HEK293 (cell line): ENCODE measurements around the gene KEL.
"Not testable (repeated sequence)": the region's sequence is repeated elsewhere in the genome, so short reads cannot be mapped to it uniquely, and the experiment has no call there.

Source experiments
- CTCF ChIA-PET: fragments of 350-600 bp; formaldehyde crosslinking; extraction: SDS; loops from one replicate; lab custom pipeline; 2021; ENCODE audit warnings: antibody characterized with exemption; lab: Yijun Ruan, JAX
- POLR2A ChIA-PET: fragments of 300-600 bp; formaldehyde crosslinking; extraction: SDS; loops from one replicate; lab custom pipeline; 2020; ENCODE audit warnings: antibody characterized with exemption, inconsistent platforms; lab: Yijun Ruan, JAX
- H3K27ac ChIP-seq: fragments of 200-500 bp; sonication (Bioruptor generic); 2 replicates; pipeline ENCODE4 v1.5.1; 2014; ENCODE audit warnings: low read depth, low read length, control low read depth, inconsistent platforms; ENCODE audit errors: extremely low read depth
- H3K36me3 ChIP-seq, 2 experiments: fragments of 200-500 bp in 1 of 2; sonication (Bioruptor generic) in 1 of 2; 1 replicate in 1 of 2; 2 replicates in 1 of 2; pipeline ENCODE4 v1.5.1; 2014 to 2017; ENCODE audit warnings: inconsistent platforms in 2 of 2, low read length in 2 of 2; ENCODE audit not compliant: control insufficient read depth in 2 of 2, insufficient read depth in 1 of 2
- H3K4me1 ChIP-seq: fragments of 200-500 bp; sonication (Bioruptor generic); 2 replicates; pipeline ENCODE4 v1.5.1; 2014; ENCODE audit warnings: mild to moderate bottlenecking, low read length, inconsistent platforms; ENCODE audit not compliant: control insufficient read depth, insufficient read depth
- H3K4me3 ChIP-seq: 2 replicates; pipeline ENCODE4 v1.5.1; 2011; ENCODE audit warnings: low read depth, mild to moderate bottlenecking, control low read depth, low read length, moderate library complexity
- H3K9me3 ChIP-seq: fragments of 200-500 bp; sonication (Bioruptor generic); 2 replicates; pipeline ENCODE4 v1.5.1; 2014; ENCODE audit warnings: low read depth, low read length, inconsistent platforms; ENCODE audit not compliant: control insufficient read depth, insufficient read depth
- HOXA7 ChIP-seq: sonication (generic); formaldehyde crosslinking; IDR thresholded peaks from 2 replicates; pipeline ENCODE4 v1.8.1; 2022; ENCODE audit warnings: missing genetic modification reagents, borderline replicate concordance
- KLF10 ChIP-seq: fragments of 450-650 bp; IDR thresholded peaks from 2 replicates; pipeline ENCODE4 v1.5.1; 2018; ENCODE audit warnings: missing biosample characterization, mild to moderate bottlenecking, missing genetic modification characterization
- MZF1 ChIP-seq: fragments of 450-650 bp; formaldehyde crosslinking; IDR thresholded peaks from 2 replicates; pipeline ENCODE4 v1.5.1; 2017; ENCODE audit warnings: missing biosample characterization, missing genetic modification characterization, borderline replicate concordance
- SALL2 ChIP-seq: fragments of 450-650 bp; formaldehyde crosslinking; IDR thresholded peaks from 2 replicates; pipeline ENCODE4 v1.5.0; 2017; ENCODE audit warnings: missing biosample characterization, mild to moderate bottlenecking, missing genetic modification characterization, borderline replicate concordance
- SCRT1 ChIP-seq: fragments of 450-650 bp; formaldehyde crosslinking; IDR thresholded peaks from 2 replicates; pipeline ENCODE4 v1.5.1; 2016; ENCODE audit warnings: missing biosample characterization, missing genetic modification characterization, borderline replicate concordance
- SP7 ChIP-seq: fragments of 450-650 bp; formaldehyde crosslinking; IDR thresholded peaks from 2 replicates; pipeline ENCODE4 v1.5.1; 2016; ENCODE audit warnings: missing biosample characterization, missing genetic modification characterization
- ZBTB48 ChIP-seq: fragments of 450-650 bp; formaldehyde crosslinking; IDR thresholded peaks from 2 replicates; pipeline ENCODE4 v1.5.1; 2016; ENCODE audit warnings: missing biosample characterization, missing genetic modification characterization
- ZBTB8A ChIP-seq: fragments of 450-650 bp; formaldehyde crosslinking; IDR thresholded peaks from 2 replicates; pipeline ENCODE4 v1.5.1; 2016; ENCODE audit warnings: missing biosample characterization, missing genetic modification characterization
- ZNF138 ChIP-seq: fragments of 450-650 bp; formaldehyde crosslinking; IDR thresholded peaks from 2 replicates; pipeline ENCODE4 v1.5.1; 2016; ENCODE audit warnings: missing biosample characterization, missing genetic modification characterization, borderline replicate concordance
- ZNF146 ChIP-seq: fragments of 450-650 bp; formaldehyde crosslinking; IDR thresholded peaks from 2 replicates; pipeline ENCODE4 v1.5.1; 2016; ENCODE audit warnings: missing biosample characterization, missing genetic modification characterization
- ZNF23 ChIP-seq: fragments of 450-650 bp; formaldehyde crosslinking; IDR thresholded peaks from 2 replicates; pipeline ENCODE4 v1.5.1; 2016; ENCODE audit warnings: missing biosample characterization, missing genetic modification characterization, borderline replicate concordance
- ZNF274 ChIP-seq, 2 experiments: fragments of 200-500 bp in 1 of 2; fragments of 450-650 bp in 1 of 2; sonication (Bioruptor generic) in 1 of 2; formaldehyde crosslinking in 1 of 2; IDR thresholded peaks; 2 replicates each; pipeline versions ENCODE4 v1.5.1 to v1.6.1; 2014 to 2016; ENCODE audit warnings: borderline replicate concordance in 1 of 2, inconsistent platforms in 1 of 2, low read length in 1 of 2, missing biosample characterization in 1 of 2, missing genetic modification characterization in 1 of 2
- ZNF341 ChIP-seq: fragments of 450-650 bp; formaldehyde crosslinking; IDR thresholded peaks from 2 replicates; pipeline ENCODE4; 2016; ENCODE audit warnings: low read depth, missing biosample characterization, missing genetic modification characterization
- ZNF654 ChIP-seq: fragments of 450-650 bp; formaldehyde crosslinking; IDR thresholded peaks from 2 replicates; pipeline ENCODE4 v1.5.1; 2016; ENCODE audit warnings: low read depth, missing biosample characterization, missing genetic modification characterization
- ZNF843 ChIP-seq: fragments of 450-650 bp; formaldehyde crosslinking; IDR thresholded peaks from 2 replicates; pipeline ENCODE4 v1.5.1; 2016; ENCODE audit warnings: missing biosample characterization, missing genetic modification characterization
- ZSCAN16 ChIP-seq: fragments of 450-650 bp; formaldehyde crosslinking; IDR thresholded peaks from 2 replicates; pipeline ENCODE4 v1.5.1; 2016; ENCODE audit warnings: missing biosample characterization, missing genetic modification characterization
- ZXDB ChIP-seq: fragments of 450-650 bp; formaldehyde crosslinking; IDR thresholded peaks from 2 replicates; pipeline ENCODE4 v1.5.1; 2016; ENCODE audit warnings: missing biosample characterization, missing genetic modification characterization
- TF ChIP-seq, protein P1 (sequence below): fragments of 450-650 bp; formaldehyde crosslinking; IDR thresholded peaks from 2 replicates; pipeline ENCODE4 v1.5.1; 2017; ENCODE audit warnings: missing biosample characterization, missing genetic modification characterization
- TF ChIP-seq, protein P2 (sequence below): fragments of 450-650 bp; formaldehyde crosslinking; IDR thresholded peaks from 2 replicates; pipeline ENCODE4 v1.5.1; 2016; ENCODE audit warnings: missing biosample characterization, missing genetic modification characterization
- TF ChIP-seq, protein P3 (sequence below): fragments of 450-650 bp; formaldehyde crosslinking; IDR thresholded peaks from 2 replicates; pipeline ENCODE4 v1.5.1; 2016; ENCODE audit warnings: missing biosample characterization, missing genetic modification characterization
- TF ChIP-seq, protein P4 (sequence below): fragments of 450-650 bp; formaldehyde crosslinking; IDR thresholded peaks from 2 replicates; pipeline ENCODE4 v1.5.1; 2016; ENCODE audit warnings: missing biosample characterization, missing genetic modification characterization
- TF ChIP-seq, protein P5 (sequence below): fragments of 450-650 bp; formaldehyde crosslinking; IDR thresholded peaks from 2 replicates; pipeline ENCODE4 v1.5.1; 2016; ENCODE audit warnings: missing biosample characterization, missing genetic modification characterization

The KEL gene

DNA sequence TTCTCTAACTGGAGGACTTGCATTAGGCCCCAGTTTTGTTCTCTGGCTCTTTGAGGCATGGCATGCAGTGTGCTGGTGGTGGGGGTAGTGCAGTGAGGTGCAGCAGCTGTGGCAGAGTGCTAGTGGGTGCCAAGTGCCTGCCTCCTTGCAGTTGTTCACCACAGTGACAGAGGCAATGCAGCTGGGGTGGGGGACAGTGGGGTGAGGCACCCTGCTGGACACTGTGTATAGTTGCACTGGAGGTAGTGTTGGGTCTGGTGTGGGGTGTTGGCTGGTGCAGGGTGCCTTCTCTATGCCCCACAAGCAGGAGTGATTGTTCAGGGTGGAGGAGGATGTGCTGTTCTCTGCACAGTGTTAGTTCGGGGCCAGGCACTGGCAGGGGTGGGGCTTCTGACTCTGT lies 21.7 kb upstream of the KEL start (continued):
- TF ChIP-seq, protein P1, sequence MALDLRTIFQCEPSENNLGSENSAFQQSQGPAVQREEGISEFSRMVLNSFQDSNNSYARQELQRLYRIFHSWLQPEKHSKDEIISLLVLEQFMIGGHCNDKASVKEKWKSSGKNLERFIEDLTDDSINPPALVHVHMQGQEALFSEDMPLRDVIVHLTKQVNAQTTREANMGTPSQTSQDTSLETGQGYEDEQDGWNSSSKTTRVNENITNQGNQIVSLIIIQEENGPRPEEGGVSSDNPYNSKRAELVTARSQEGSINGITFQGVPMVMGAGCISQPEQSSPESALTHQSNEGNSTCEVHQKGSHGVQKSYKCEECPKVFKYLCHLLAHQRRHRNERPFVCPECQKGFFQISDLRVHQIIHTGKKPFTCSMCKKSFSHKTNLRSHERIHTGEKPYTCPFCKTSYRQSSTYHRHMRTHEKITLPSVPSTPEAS (tag by site-specific recombination) = no peak
- TF ChIP-seq ZBTB8A (tag by site-specific recombination) (no peak), ZNF138 (tag by site-specific recombination) (no peak)

DNA sequence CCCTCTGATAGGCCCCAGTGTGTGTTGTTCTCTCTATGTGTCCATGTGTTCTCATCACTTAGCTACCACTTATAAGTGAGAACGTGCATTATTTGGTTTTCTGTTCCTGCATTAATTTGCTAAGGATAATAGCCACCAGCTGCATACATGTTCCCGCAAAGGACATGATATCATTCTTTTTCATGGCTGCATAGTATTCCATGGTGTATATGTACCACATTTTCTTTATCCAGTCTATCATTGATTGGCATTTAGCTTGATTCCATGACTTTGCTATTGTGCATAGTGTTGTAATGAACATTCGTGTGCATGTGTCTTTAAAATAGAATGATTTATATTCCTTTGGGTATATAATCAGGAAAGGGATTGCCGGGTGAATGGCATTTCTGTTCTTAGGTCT lies 16.2 kb upstream of the KEL start:
- H3K4me1 ChIP-seq, H3K4me3 ChIP-seq, POLR2A ChIA-PET: not testable (repeated sequence)
- TF ChIP-seq ZNF146 (tag by site-specific recombination) = peak; percentile 54
- TF ChIP-seq, protein P2, sequence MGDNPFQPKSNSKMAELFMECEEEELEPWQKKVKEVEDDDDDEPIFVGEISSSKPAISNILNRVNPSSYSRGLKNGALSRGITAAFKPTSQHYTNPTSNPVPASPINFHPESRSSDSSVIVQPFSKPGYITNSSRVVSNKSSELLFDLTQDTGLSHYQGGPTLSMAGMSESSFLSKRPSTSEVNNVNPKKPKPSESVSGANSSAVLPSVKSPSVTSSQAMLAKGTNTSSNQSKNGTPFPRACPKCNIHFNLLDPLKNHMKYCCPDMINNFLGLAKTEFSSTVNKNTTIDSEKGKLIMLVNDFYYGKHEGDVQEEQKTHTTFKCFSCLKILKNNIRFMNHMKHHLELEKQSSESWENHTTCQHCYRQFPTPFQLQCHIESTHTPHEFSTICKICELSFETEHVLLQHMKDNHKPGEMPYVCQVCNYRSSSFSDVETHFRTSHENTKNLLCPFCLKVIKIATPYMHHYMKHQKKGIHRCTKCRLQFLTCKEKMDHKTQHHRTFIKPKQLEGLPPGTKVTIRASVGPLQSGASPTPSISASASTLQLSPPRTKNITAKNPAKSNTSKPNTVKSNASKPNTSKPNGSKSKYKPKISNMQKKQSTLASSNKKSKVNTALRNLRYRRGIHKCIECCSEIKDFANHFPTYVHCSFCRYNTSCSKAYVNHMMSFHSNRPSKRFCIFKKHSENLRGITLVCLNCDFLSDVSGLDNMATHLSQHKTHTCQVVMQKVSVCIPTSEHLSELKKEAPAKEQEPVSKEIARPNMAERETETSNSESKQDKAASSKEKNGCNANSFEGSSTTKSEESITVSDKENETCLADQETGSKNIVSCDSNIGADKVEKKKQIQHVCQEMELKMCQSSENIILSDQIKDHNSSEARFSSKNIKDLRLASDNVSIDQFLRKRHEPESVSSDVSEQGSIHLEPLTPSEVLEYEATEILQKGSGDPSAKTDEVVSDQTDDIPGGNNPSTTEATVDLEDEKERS (tag by site-specific recombination) = peak; percentile 74; the same call in 1 of the 2 replicates
- TF ChIP-seq, all 188 proteins: peak for 2; not testable (repeated sequence) for 186
- H3K36me3 ChIP-seq, H3K27ac ChIP-seq, CTCF ChIA-PET, H3K9me3 ChIP-seq: not testable (repeated sequence)

DNA sequence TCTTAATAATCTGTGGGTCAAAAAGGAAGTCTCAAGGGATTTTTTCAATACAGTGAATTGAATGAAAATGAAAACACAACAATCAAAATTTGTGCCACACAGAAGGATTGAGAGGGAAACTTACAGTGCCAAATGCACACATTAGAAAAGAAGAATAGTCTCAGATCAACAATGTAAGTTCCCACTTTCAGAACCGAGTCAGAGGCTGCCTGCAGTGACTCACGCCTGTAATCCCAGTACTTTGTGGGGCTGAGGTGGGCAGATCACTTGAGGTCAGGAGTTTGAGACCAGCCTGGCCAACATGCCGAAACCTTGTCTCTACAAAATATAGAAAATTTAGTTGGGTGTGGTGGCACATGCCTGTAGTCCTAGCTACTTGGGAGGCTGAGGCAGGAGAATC lies 12.5 kb upstream of the KEL start:
- Histone ChIP-seq H3K4me3 (no peak overlapping the region), H3K9me3 (no peaks in the 10 kb centered on the region), H3K4me1 (no peaks in the 10 kb centered on the region), H3K27ac (no peak overlapping the region), H3K36me3 (no peaks in the 10 kb centered on the region)
- TF ChIP-seq SALL2 (tag by site-specific recombination) (no peak), HOXA7 (no peak), SP7 (tag by site-specific recombination) (no peak)
- ChIA-PET CTCF (interaction anchor here (0.7 to 1.3 kb wide), 2 partner anchors 43 to 56 kb away, joined by 3 to 4 read pairs; no protein-coding TSS in a partner anchor), POLR2A (no interaction called here)

DNA sequence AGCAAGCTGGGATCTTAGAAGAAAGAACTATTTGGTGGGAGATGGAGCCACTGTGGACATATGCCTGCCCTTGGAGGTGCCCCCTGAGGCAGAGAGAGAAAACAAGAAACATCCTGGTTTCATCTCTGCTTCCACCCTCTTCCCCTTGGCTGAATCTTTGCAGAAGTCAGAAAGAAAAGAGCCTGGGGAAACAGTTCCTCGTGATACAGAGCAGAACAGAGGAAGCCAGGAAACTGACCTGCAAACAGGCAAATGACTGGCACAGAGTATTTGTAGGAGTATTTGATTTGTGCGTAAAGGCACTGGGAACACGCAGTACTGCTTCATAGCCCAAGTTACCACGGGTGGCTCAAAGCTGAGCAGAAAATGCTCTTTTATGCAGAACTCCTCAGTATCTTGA lies 7.0 kb upstream of the KEL start:
- ChIA-PET CTCF (interaction anchor here (0.6 to 1.4 kb wide), 2 partner anchors 34 to 645 kb away, joined by 3 to 6 read pairs; no protein-coding TSS in a partner anchor), POLR2A (no interaction called here)
- H3K36me3 ChIP-seq = no peaks in the 10 kb centered on the region
- no peaks in the 10 kb centered on the region for H3K9me3 ChIP-seq
- no peak overlapping the region for H3K4me3 ChIP-seq
- H3K27ac ChIP-seq = no peak overlapping the region
- H3K4me1 ChIP-seq = no peaks in the 10 kb centered on the region
- TF ChIP-seq ZNF274 (IDR thresholded peaks at IDR 0.05; ENCODE audit: low read length) (no peak), ZNF274 (tag by site-specific recombination; IDR thresholded peaks at IDR 0.05; ENCODE audit: borderline replicate concordance) (no peak), ZNF23 (tag by site-specific recombination) (no peak), SCRT1 (no peak), ZNF654 (no peak), ZSCAN16 (tag by site-specific recombination) (no peak), ZBTB48 (tag by site-specific recombination) (no peak), ZXDB (tag by site-specific recombination) (no peak), ZNF843 (tag by site-specific recombination) (no peak), MZF1 (tag by site-specific recombination) (no peak), ZNF341 (tag by site-specific recombination) (no peak), KLF10 (tag by site-specific recombination) (no peak)
- TF ChIP-seq, protein P3, sequence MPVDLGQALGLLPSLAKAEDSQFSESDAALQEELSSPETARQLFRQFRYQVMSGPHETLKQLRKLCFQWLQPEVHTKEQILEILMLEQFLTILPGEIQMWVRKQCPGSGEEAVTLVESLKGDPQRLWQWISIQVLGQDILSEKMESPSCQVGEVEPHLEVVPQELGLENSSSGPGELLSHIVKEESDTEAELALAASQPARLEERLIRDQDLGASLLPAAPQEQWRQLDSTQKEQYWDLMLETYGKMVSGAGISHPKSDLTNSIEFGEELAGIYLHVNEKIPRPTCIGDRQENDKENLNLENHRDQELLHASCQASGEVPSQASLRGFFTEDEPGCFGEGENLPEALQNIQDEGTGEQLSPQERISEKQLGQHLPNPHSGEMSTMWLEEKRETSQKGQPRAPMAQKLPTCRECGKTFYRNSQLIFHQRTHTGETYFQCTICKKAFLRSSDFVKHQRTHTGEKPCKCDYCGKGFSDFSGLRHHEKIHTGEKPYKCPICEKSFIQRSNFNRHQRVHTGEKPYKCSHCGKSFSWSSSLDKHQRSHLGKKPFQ = no peak
- TF ChIP-seq, protein P4, sequence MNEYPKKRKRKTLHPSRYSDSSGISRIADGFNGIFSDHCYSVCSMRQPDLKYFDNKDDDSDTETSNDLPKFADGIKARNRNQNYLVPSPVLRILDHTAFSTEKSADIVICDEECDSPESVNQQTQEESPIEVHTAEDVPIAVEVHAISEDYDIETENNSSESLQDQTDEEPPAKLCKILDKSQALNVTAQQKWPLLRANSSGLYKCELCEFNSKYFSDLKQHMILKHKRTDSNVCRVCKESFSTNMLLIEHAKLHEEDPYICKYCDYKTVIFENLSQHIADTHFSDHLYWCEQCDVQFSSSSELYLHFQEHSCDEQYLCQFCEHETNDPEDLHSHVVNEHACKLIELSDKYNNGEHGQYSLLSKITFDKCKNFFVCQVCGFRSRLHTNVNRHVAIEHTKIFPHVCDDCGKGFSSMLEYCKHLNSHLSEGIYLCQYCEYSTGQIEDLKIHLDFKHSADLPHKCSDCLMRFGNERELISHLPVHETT (tag by site-specific recombination) = no peak
- TF ChIP-seq, protein P5, sequence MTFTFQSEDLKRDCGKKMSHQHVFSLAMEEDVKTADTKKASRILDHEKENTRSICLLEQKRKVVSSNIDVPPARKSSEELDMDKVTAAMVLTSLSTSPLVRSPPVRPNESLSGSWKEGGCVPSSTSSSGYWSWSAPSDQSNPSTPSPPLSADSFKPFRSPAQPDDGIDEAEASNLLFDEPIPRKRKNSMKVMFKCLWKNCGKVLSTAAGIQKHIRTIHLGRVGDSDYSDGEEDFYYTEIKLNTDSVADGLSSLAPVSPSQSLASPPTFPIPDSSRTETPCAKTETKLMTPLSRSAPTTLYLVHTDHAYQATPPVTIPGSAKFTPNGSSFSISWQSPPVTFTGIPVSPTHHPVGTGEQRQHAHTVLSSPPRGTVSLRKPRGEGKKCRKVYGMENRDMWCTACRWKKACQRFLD (tag by site-specific recombination) = no peak
